Kidney epithelial cell (primary cell): ENCODE measurements around the gene TBL2. TPM values are rescaled to one million over a fixed set of nuclear protein-coding genes. Genes with fewer than 3 reads are reported as not detected.
"Not testable (repeated sequence)": the region's sequence is repeated elsewhere in the genome, so short reads cannot be mapped to it uniquely, and the experiment has no call there.

Experiments
- DNase-seq: peaks from one replicate; pipeline ENCODE4 v3.0.0-alpha.2; 2010; ENCODE audit warnings: low read depth
- H3K27me3 ChIP-seq: 2 replicates; pipeline ENCODE4 v1.6.0; 2011; ENCODE audit warnings: low read length; ENCODE audit not compliant: control insufficient read depth, insufficient read depth
- H3K36me3 ChIP-seq: 2 replicates; pipeline ENCODE4 v1.5.1; 2011; ENCODE audit warnings: low read length; ENCODE audit not compliant: control insufficient read depth, insufficient read depth
- H3K4me3 ChIP-seq: 2 replicates; pipeline ENCODE4 v1.5.1; 2011; ENCODE audit warnings: low read depth, mild to moderate bottlenecking, control low read depth, low read length
- total RNA-seq: library from RNA; depleted of rRNA; stranded (reverse); fragments of >200 nt; gene quantifications from 2 replicates; pipeline ENCODE4 v1.2.3, GENCODE V29; 2015
- TF ChIP-seq, protein P1 (sequence below): IDR thresholded peaks from 2 replicates; pipeline ENCODE4 v1.5.1; 2011; ENCODE audit warnings: mild to moderate bottlenecking, moderate library complexity, low read length, control low read depth, inconsistent platforms; ENCODE audit not compliant: insufficient read depth, poor library complexity, severe bottlenecking

TBL2 gene
- total RNA-seq, 1 donor from 2014 or later = 65.4 TPM

DNA sequence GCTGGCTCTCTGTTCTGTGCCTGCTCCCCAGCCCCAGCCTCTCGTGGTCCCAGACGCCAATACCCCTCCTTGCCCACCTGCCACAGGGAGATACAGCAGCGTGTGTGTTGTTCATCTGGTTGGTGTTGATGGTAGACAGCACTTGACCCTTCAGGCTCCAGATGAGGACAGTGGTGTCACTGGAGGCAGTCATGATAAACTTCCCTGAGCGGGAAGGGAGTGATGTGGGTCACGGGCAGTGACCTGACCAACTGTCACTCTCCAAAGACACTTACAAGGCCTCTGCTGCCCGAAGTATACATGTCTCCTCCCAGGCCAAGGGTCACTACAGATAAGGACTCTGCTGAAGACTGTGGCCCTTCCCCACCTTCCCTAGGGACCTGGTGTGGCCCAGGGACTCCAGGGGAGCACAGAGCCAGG lies 5.6 kb downstream of the TBL2 start:
- peaks cover 6% of the 10 kb centered on the region for H3K36me3 ChIP-seq
- no peaks in the 10 kb centered on the region for H3K27me3 ChIP-seq
- DNase-seq = no peak
- TF ChIP-seq, protein P1, sequence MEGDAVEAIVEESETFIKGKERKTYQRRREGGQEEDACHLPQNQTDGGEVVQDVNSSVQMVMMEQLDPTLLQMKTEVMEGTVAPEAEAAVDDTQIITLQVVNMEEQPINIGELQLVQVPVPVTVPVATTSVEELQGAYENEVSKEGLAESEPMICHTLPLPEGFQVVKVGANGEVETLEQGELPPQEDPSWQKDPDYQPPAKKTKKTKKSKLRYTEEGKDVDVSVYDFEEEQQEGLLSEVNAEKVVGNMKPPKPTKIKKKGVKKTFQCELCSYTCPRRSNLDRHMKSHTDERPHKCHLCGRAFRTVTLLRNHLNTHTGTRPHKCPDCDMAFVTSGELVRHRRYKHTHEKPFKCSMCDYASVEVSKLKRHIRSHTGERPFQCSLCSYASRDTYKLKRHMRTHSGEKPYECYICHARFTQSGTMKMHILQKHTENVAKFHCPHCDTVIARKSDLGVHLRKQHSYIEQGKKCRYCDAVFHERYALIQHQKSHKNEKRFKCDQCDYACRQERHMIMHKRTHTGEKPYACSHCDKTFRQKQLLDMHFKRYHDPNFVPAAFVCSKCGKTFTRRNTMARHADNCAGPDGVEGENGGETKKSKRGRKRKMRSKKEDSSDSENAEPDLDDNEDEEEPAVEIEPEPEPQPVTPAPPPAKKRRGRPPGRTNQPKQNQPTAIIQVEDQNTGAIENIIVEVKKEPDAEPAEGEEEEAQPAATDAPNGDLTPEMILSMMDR = no peak
- no peak overlapping the region for H3K4me3 ChIP-seq

DNA sequence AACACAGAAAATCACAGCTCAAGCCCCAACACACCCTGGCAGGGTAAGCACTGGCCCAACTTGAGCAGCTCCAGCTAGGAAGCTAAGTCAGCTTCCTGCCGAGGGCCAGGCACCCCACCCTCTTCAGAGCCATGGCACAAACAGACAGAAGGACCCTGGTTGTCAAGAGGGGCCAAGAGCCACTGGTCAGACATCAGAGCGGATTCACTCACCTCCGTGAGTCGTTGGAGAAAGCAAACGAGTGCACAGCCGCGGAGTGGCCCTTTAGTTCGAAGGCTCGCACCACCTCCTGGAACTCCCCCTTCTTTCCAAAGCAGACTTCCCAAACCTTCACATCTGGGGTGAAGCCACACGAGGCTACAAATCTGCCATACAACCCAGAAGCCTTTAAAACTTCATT lies 7.4 kb downstream of the TBL2 start:
- no peak overlapping the region for H3K4me3 ChIP-seq
- H3K36me3 ChIP-seq = peaks cover 6% of the 10 kb centered on the region
- DNase-seq = no peak
- TF ChIP-seq, protein P1 = no peak
- no peaks in the 10 kb centered on the region for H3K27me3 ChIP-seq

DNA sequence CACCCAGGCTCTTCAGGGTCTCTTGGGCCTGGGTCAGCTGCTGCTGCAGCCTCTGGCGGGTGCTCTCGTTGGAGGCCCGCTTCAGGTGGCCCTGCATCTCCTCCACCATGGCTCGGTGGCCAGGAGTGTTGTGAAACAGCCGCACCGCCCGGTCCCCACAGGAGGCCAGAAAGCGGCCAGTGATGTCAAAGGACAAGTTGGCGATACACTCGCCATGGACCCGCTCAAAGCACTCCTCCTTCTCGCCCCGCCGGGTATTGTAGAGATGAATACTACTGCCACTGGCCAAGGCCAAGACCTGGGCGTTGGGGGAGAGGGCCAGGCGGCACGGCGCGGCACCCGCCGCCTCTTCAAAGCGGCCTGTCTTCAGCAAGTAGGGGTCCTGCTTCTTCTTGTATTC lies 7.9 kb downstream of the TBL2 start:
- H3K4me3 ChIP-seq = no peak overlapping the region
- TF ChIP-seq, protein P1 = no peak
- no peaks in the 10 kb centered on the region for H3K27me3 ChIP-seq
- no peak for DNase-seq
- H3K36me3 ChIP-seq = peaks cover 6% of the 10 kb centered on the region

DNA sequence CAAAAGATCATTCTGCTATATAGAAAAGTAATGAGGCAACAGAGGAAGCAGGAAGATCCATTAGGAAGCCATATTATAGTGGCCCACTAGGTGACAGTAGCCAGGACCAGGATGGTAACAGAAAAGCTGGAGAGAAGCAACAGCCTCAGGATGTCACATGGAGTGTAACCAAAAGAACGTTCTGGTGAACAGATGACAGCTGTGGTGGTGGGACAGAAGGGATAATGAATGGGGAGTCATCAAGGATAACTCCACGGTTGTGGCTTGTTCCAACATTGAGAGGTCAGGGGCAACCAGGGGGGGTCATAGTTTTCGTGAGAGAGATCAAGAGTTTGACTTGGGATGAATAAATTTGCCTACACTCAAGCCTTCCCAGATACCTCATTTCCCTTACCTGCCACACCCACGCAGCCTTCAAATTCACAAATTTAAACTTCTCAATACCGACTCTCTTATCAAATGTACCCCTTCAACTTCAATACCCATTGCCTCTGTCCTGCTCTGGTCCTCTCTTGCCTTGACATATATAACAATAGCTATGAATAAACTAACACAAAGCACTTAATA lies 9.3 kb downstream of the TBL2 start:
- Histone ChIP-seq H3K27me3 (no peaks in the 10 kb centered on the region), H3K36me3 (peaks cover 6% of the 10 kb centered on the region), H3K4me3 (no peak overlapping the region)
- DNase-seq = no peak
- TF ChIP-seq, protein P1 = no peak

DNA sequence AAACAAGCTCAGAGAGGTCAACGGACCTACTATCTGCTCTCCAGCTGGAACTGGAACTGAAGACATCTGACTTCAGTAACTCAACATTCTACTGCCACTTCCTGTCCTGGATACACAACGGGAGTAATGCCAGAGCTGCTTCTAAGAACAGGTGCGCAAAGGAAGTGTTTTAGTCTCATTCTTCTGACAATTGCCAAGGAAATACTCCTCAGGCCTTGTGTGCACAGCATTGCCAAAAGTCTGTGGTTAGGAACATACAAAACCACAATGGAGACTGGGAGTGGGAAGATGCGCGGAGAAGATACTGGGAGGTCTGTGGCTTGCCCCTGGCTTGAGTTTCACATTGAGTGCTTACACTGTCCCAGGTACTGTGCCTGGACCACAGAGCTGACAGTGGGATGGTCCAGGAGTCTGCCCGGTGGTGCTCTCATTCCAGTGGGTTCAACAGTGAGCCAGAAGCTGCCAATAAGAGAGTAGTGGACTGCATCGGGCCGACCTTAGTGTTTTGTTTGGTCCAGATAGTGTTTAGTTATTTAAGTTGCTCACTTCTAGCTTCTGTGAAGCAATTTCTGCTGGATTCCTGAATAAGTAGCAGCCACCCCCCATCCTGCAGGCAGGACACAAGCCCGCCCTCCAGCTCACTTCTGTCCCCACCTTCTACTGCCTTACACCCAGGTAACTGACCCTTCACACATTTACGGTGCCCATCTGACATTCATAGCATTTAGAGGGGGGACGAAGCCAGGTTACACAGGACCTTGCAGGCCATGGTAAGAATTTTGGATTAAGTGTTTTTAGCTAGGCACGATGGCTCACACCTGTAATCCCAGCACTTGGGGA lies 10.3 kb downstream of the TBL2 start:
- Histone ChIP-seq H3K36me3 (peaks cover 4% of the 10 kb centered on the region), H3K27me3 (no peaks in the 10 kb centered on the region), H3K4me3 (no peak overlapping the region)
- DNase-seq = no peak
- TF ChIP-seq, protein P1 = no peak

DNA sequence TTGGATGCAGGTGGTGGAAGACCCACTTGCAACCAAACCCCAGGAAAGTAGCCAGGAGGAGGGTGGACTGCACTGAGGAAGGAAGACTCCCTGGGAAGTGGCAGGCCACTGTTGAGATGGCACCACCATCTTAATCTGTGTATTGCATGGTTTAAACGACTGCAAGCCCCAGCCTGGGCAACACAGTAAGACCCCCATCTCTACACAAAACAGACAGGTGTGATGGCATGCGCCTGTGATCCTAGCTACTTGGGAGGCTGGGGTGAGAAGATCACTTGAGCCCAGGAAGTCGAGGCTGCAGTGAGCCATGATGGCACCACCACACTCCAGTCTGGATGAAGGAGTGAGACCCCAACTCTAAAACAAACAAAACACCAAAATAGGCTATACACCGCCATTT lies 11.2 kb downstream of the TBL2 start:
- TF ChIP-seq, protein P1 = no peak
- Histone ChIP-seq H3K4me3 (no peak overlapping the region), H3K36me3 (no peaks in the 10 kb centered on the region), H3K27me3 (no peaks in the 10 kb centered on the region)
- DNase-seq = no peak

DNA sequence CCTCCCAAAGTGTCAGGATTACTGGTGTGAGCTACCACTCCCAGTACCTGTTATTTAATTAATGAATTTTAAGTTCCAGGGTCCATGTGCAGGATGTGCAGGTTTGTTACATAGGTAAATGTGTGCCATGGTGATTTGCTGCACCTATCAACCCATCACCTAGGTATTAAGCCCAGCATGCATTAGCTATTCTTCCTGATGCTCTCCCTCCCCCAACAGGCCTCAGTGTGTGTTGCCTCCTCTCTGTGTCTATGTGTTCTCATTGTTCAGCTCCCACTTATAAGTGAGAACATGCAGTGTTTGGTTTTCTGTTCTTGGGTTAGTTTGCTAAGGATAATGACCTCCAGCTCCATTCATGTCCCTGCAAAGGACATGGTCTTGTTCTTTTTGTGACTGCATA lies 11.9 kb downstream of the TBL2 start:
- not testable (repeated sequence) for H3K4me3 ChIP-seq, DNase-seq, H3K27me3 ChIP-seq, H3K36me3 ChIP-seq
